Measurements from ENCODE around the gene SERPINE1. TPM values are rescaled to one million over a fixed set of nuclear protein-coding genes. Genes with fewer than 3 reads are reported as not detected.
"Not testable (repeated sequence)": the region's sequence is repeated elsewhere in the genome, so short reads cannot be mapped to it uniquely, and the experiment has no call there.

The SERPINE1 gene
- total RNA-seq, 1 donor from 2014 or later: 229 TPM

DNA sequence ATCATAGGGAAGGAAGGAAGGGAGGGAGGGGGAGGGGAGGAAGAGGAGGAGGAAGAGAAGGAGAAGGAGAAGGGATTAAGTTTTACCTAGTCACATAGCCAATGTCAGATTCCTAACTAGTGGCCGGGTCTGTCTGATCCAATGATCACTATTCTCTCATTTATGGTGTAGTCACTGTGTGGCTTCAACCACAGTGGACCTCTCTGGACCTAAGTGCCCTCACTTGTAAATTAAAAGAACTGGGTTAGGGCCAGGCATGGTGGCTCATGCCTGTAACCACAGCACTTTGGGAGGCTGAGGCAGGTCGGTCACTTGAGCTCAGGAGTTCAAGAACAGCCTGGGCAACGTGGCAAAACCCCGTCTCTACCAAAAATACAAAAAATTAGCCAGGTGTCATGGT is 6.6 kb upstream of the SERPINE1 start:
- Histone ChIP-seq H3K27me3 (ENCODE audit: control insufficient read depth, insufficient read depth, low read length) (no peaks in the 10 kb centered on the region), H3K4me3 (ENCODE audit: low read depth, low read length) (no peak overlapping the region), H3K36me3 (ENCODE audit: control insufficient read depth, insufficient read depth, low read length) (no peaks in the 10 kb centered on the region)
- DNase-seq (ENCODE audit: low read depth): no peak
- TF ChIP-seq, protein P1, sequence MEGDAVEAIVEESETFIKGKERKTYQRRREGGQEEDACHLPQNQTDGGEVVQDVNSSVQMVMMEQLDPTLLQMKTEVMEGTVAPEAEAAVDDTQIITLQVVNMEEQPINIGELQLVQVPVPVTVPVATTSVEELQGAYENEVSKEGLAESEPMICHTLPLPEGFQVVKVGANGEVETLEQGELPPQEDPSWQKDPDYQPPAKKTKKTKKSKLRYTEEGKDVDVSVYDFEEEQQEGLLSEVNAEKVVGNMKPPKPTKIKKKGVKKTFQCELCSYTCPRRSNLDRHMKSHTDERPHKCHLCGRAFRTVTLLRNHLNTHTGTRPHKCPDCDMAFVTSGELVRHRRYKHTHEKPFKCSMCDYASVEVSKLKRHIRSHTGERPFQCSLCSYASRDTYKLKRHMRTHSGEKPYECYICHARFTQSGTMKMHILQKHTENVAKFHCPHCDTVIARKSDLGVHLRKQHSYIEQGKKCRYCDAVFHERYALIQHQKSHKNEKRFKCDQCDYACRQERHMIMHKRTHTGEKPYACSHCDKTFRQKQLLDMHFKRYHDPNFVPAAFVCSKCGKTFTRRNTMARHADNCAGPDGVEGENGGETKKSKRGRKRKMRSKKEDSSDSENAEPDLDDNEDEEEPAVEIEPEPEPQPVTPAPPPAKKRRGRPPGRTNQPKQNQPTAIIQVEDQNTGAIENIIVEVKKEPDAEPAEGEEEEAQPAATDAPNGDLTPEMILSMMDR (IDR thresholded peaks at IDR 0.05; ENCODE audit: insufficient read depth, low read length, poor library complexity, severe bottlenecking): no peak

DNA sequence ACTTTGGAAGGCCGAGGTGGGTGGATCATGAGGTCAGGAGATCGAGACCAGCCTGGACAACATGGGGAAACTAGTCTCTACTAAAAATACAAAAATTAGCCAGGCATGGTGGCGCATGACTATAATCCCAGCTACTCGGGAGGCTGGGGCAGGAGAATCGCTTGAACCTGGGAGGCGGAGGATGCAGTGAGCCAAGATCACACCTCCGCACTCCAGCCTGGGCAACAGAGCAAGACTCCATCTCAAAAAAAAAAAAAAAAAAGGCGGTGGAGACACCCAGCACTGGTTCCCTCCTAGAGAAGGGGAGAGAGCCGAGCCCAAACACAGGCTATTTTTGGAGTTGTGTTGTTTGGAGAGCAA is 5.3 kb upstream of the SERPINE1 start:
- not testable (repeated sequence) for H3K4me3 ChIP-seq (ENCODE audit: low read depth, low read length); H3K27me3 ChIP-seq (ENCODE audit: control insufficient read depth, insufficient read depth, low read length); DNase-seq (ENCODE audit: low read depth)

DNA sequence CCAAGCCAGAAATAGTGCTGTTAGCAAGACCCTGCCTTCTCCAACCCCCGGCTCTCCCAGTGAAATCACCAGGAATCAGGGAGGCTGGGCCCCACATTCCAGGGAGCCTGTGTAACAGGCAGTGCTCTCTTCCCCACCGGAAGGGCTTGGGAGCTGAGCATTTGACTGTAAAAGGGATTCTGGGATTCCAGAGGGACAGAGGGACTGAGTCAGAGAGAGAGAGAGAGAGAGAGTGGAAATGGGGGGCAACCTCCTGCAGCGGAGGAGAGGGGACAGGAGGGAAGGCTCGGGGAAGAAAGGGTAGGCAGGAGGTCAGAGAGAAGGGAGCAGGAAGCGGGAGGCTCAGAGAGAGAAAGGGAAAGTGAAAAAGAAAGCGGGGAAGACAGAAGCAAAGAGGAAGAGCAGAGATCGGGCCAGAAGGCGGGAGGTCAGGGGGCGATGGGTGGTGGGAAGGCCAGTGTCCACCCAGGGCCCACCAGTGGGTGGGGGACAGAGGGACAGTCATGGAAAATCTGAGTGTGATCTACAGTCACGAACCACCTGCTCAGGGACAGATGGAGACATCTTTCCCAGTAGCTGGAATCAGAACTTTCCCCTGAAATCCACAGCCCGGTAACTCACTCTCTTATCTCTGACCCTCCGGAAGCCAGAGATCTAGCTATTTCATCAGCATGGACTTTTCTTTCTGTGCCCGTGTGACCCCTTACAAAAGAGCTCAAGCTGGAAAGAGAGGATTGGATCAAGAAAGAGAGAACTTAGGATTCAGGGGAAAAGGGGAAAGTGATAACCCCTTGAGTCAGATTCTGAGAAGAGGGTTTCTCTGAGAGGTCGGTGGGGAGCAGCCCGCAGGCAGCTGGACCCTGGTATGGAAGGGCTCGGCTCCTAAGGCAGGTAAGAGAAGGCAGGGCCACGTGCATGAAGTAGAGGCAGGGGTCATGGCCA is 4.6 kb upstream of the SERPINE1 start:
- TF ChIP-seq, protein P1 (IDR thresholded peaks at IDR 0.05; ENCODE audit: insufficient read depth, low read length, poor library complexity, severe bottlenecking): no peak
- peak; percentile 92 for DNase-seq (ENCODE audit: low read depth)
- H3K4me3 ChIP-seq (ENCODE audit: low read depth, low read length): no peak overlapping the region

More for the DNA sequence above, 5.3 kb upstream of the SERPINE1 start:
- H3K36me3 ChIP-seq (ENCODE audit: control insufficient read depth, insufficient read depth, low read length): not testable (repeated sequence)

DNA sequence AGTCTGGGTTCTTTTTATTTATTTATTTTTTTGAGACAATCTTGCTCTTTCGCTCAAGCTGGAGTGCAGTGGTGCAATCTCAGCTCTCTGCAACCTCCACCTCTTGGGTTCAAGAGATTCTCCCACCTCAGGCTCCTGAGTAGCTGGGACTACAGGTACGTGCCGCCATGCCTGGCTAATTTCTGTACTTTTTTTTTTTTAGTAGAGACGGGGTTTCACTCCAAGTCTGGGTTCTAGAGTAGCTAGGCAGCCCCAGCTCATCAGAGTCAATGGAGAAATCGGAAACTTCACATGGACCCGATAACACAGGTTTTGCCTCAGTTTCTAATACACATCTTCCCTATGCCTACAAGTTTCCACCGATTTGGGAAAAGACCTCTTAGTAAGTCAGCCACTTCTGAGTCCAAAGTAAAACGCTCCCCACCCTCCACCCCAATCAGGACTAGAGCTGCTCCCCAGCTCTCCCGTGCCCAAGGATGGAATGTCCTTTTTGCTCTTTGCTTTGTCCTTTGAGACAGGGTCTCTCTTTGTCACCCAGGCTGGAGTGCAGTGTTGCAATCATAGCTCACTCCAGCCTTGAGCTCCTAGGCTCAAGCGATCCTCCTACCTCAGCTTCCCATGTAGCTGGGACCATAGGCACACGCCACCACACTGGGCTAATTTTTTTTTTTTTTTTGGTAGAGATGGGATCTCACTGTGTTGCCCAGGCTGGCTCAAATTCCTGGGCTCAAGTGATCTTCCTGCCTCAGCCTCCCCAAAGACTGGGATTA is 3.8 kb upstream of the SERPINE1 start:
- no peak for DNase-seq (ENCODE audit: low read depth)
- no peak overlapping the region for H3K4me3 ChIP-seq (ENCODE audit: low read depth, low read length)
- H3K27me3 ChIP-seq (ENCODE audit: control insufficient read depth, insufficient read depth, low read length): no peaks in the 10 kb centered on the region
- H3K36me3 ChIP-seq (ENCODE audit: control insufficient read depth, insufficient read depth, low read length): no peaks in the 10 kb centered on the region
- TF ChIP-seq, protein P1 (IDR thresholded peaks at IDR 0.05; ENCODE audit: insufficient read depth, low read length, poor library complexity, severe bottlenecking): no peak

More for the DNA sequence above, 4.6 kb upstream of the SERPINE1 start:
- H3K27me3 ChIP-seq (ENCODE audit: control insufficient read depth, insufficient read depth, low read length): no peaks in the 10 kb centered on the region
- H3K36me3 ChIP-seq (ENCODE audit: control insufficient read depth, insufficient read depth, low read length): no peaks in the 10 kb centered on the region

DNA sequence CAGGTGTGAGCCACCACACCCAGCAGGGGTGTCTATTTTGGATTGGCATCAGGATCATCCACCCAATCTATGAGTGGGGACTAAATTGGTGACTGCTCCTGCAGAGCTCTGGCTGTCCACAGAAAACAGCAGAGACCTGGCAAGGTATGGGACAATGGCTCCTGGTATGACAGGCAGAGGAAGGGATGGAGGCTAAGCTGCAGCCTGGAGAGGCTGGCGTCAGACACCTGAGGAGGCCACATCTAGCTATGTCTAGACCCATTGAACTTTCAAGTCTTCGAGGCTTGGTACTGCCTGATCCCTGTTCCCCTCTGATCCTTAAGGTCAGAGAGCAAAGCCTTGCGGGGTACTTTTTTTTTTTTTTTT is 3.2 kb upstream of the SERPINE1 start:
- TF ChIP-seq, protein P1 (IDR thresholded peaks at IDR 0.05; ENCODE audit: insufficient read depth, low read length, poor library complexity, severe bottlenecking): no peak
- no peak overlapping the region for H3K4me3 ChIP-seq (ENCODE audit: low read depth, low read length)
- H3K36me3 ChIP-seq (ENCODE audit: control insufficient read depth, insufficient read depth, low read length): no peaks in the 10 kb centered on the region
- no peaks in the 10 kb centered on the region for H3K27me3 ChIP-seq (ENCODE audit: control insufficient read depth, insufficient read depth, low read length)
- no peak for DNase-seq (ENCODE audit: low read depth)

DNA sequence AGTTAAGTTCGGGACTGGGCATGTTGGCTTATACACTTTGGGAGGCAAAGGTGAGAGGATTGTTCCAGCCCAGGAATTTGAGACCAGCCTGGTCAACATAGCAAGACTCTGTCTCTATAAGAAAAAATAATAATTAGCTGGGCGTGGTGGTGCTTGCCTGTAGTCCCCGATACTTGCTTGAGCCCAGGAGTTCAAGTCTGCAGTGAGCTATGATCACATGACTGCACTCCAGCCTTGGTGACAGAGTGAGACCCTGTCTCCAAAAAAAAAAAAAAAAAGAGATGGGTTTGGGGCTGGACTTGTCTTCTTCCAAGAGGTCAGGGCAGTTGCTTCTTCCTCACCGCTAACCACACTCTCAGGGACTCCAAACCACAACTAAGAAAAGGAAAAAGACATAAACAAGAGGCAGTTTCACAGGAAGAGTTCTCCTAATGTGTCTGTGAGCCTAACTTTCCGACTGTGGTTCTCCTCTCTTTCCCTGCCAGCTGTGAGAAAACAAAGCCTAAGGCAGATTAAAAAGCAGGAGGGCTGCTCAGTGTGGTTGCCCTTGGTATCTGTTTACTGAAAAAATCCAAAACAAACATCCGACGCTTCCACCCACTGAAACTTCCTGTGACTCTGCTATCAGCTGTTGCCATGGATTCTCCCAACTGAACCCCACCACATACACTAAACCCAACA is 2.4 kb upstream of the SERPINE1 start:
- DNase-seq (ENCODE audit: low read depth): peak; percentile 70
- Histone ChIP-seq H3K27me3 (ENCODE audit: control insufficient read depth, insufficient read depth, low read length) (no peaks in the 10 kb centered on the region), H3K36me3 (ENCODE audit: control insufficient read depth, insufficient read depth, low read length) (no peaks in the 10 kb centered on the region), H3K4me3 (ENCODE audit: low read depth, low read length) (no peak overlapping the region)
- TF ChIP-seq, protein P1 (IDR thresholded peaks at IDR 0.05; ENCODE audit: insufficient read depth, low read length, poor library complexity, severe bottlenecking): no peak

Data from kidney epithelial cell (primary cell).